Endometrial microvascular endothelial cells (primary cell): ENCODE data around the gene STX2. TPM values are rescaled to one million over a fixed set of nuclear protein-coding genes. Genes with fewer than 3 reads are reported as not detected.

ENCODE experiments used
- in situ Hi-C: cut with HindIII; loops from 2 replicates; pipeline ENCODE4 v1.10.0; 2017; ENCODE audit warnings: low sequenced_read_pairs, low pct_unique_long_range_greater_than_20kb; ENCODE audit errors: inconsistent ontology term
- total RNA-seq: library from RNA; depleted of rRNA; stranded (reverse); fragments of >200 nt; gene quantifications from one replicate; pipeline ENCODE4 v1.2.3, GENCODE V29; 2015; ENCODE audit errors: inconsistent ontology term

STX2 gene
- total RNA-seq, 1 donor from 2014 or later, result 30.4 TPM

- in situ Hi-C loops, result no loop called here
Observed at GRCh38 chr12:130835436-130835835, 3.6 kb downstream of the STX2 start.

- in situ Hi-C loops, result no loop called here
Observed at GRCh38 chr12:130835011-130835410, 4.0 kb downstream of the STX2 start.

GRCh38 chr12:130832561-130833209, 6.4 kb downstream of the STX2 start:
- in situ Hi-C loops, result no loop called here

GRCh38 chr12:130831876-130832405, 7.1 kb downstream of the STX2 start:
- in situ Hi-C loops, result no loop called here

GRCh38 chr12:130831246-130831645, 7.8 kb downstream of the STX2 start:
- in situ Hi-C loops, result no loop called here

- in situ Hi-C loops, result no loop called here
Observed at GRCh38 chr12:130830246-130830551, 8.9 kb downstream of the STX2 start.

GRCh38 chr12:130829391-130830245, 9.4 kb downstream of the STX2 start:
- in situ Hi-C loops, result no loop called here

- in situ Hi-C loops, result no loop called here
Observed at GRCh38 chr12:130828895-130829294, 10.2 kb downstream of the STX2 start.

- in situ Hi-C loops, result no loop called here
Observed at GRCh38 chr12:130827432-130827831, 11.6 kb downstream of the STX2 start.

GRCh38 chr12:130826151-130826801, 12.8 kb downstream of the STX2 start:
- in situ Hi-C loops, result no loop called here

- in situ Hi-C loops, result no loop called here
Observed at GRCh38 chr12:130825771-130826150, 13.3 kb downstream of the STX2 start.

GRCh38 chr12:130819681-130820080, 19.4 kb downstream of the STX2 start:
- in situ Hi-C loops, result no loop called here

GRCh38 chr12:130818635-130819576, 20.1 kb downstream of the STX2 start:
- in situ Hi-C loops, result no loop called here

GRCh38 chr12:130818272-130818634, 20.8 kb downstream of the STX2 start:
- in situ Hi-C loops, result no loop called here

- in situ Hi-C loops, result no loop called here
Observed at GRCh38 chr12:130817804-130818203, 21.2 kb downstream of the STX2 start.

GRCh38 chr12:130816097-130816496, 23.0 kb downstream of the STX2 start:
- in situ Hi-C loops, result no loop called here

GRCh38 chr12:130815028-130815741, 23.9 kb downstream of the STX2 start:
- in situ Hi-C loops, result no loop called here

GRCh38 chr12:130813949-130814348, 25.1 kb downstream of the STX2 start:
- in situ Hi-C loops, result no loop called here
